Ovary (tissue), 3 donors: ENCODE data around the gene PLSCR1.
A peak's percentile ranks its signal among the peaks of the same experiment; 100 is the strongest.

Experiments used
- CTCF ChIP-seq, 3 donors: fragments of 450-650 bp in 2 of 3; fragments of 200-600 bp in 1 of 3; IDR thresholded peaks; one replicate each; pipeline versions ENCODE4 v1.5.1 to v1.8.0; 2016 to 2022; ENCODE audit warnings: antibody characterized with exemption in 3 of 3, mild to moderate bottlenecking in 1 of 3
- EP300 ChIP-seq: sonication (generic); formaldehyde crosslinking; IDR thresholded peaks from one replicate; pipeline ENCODE4 v1.6.1; 2017; ENCODE audit warnings: antibody characterized with exemption
- POLR2A ChIP-seq: fragments of 450-650 bp; IDR thresholded peaks from one replicate; pipeline ENCODE4 v1.6.1; 2017; ENCODE audit warnings: antibody characterized with exemption, mild to moderate bottlenecking, moderate library complexity
- donor health status: DM: no; HTN: no; CAD: no.

DNA sequence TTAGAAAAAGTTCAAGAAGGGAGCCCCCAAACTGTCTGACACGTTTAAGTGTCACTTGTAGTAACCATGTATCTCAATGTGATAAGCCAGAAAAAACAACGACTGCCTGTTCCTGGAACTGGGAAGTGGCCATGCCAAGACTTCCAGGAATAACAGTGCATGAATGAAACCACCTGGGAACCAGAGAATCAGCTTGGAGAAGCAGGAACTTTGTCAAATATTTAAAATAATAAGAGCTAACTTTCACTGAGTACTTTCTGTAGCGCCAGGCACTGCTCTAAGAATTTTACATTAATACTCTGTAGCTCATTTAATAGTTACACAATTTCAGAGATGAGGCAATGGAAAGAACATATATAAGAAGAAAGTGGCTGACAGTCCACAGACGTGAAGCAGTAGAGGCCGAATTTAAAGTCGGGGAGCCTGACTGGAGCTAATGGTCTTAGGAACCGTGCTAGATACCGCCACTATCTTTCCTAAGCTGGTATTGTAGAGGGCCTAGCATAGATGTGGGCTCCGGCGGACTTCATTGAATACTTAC is 876 bp downstream of the PLSCR1 start:
- no peak for TF ChIP-seq CTCF (IDR thresholded peaks at IDR 0.05)
- peak; percentile 17 for TF ChIP-seq POLR2A
- TF ChIP-seq EP300: peak; percentile 86
